Right lobe of liver (tissue), 6 donors: ENCODE results near the gene KIF25. TPM values are rescaled to one million over a fixed set of nuclear protein-coding genes. Genes with fewer than 3 reads are reported as not detected.

ENCODE experiments used
- ATAC-seq, 4 donors: fragments of 200-7000 bp; cut with Tn5 transposase; one replicate each; pipeline ENCODE4 v1.9.1; 2020; ENCODE audit warnings: mild to moderate bottlenecking in 4 of 4, moderate library complexity in 4 of 4
- DNase-seq, 3 donors: peaks; one replicate each; pipeline ENCODE4 v3.0.0-alpha.2; 2020
- H3K27ac ChIP-seq, 3 donors: fragments of 200-600 bp; one replicate each; pipeline ENCODE4 v1.8.0; 2022
- H3K27me3 ChIP-seq, 2 donors: fragments of 200-600 bp; one replicate each; pipeline ENCODE4 v1.8.0; 2022
- H3K36me3 ChIP-seq, 4 donors: fragments of 200-600 bp; sonication (generic) in 1 of 4; one replicate each; pipeline versions ENCODE4 v1.5.1 to v1.8.0; 2017 to 2022; ENCODE audit warnings: control low read depth in 1 of 4
- H3K4me1 ChIP-seq, 4 donors: fragments of 200-600 bp; sonication (generic) in 1 of 4; one replicate each; pipeline versions ENCODE4 v1.5.1 to v1.8.0; 2017 to 2022; ENCODE audit warnings: control low read depth in 1 of 4
- H3K4me3 ChIP-seq, 3 donors: fragments of 200-600 bp; one replicate each; pipeline ENCODE4 v1.8.0; 2022
- H3K9me3 ChIP-seq, 4 donors: fragments of 200-600 bp; sonication (generic) in 1 of 4; one replicate each; pipeline versions ENCODE4 v1.5.1 to v1.8.0; 2017 to 2022; ENCODE audit warnings: control low read depth in 1 of 4
- CTCF ChIP-seq, 4 donors: fragments of 200-600 bp in 3 of 4; fragments of 450-650 bp in 1 of 4; IDR thresholded peaks; one replicate each; pipeline versions ENCODE4 v1.5.1 to v1.8.0; 2016 to 2022; ENCODE audit warnings: antibody characterized with exemption in 4 of 4, mild to moderate bottlenecking in 2 of 4
- POLR2A ChIP-seq: fragments of 450-650 bp; IDR thresholded peaks from one replicate; pipeline ENCODE4 v1.6.1; 2017; ENCODE audit warnings: antibody characterized with exemption, mild to moderate bottlenecking
- WGBS: methylation state at CpG from one replicate; pipeline ENCODE4 v1.1.6; 2018; ENCODE audit warnings: low coverage, low lambda C conversion rate; ENCODE audit not compliant: insufficient coverage; ENCODE audit errors: missing lambda C conversion rate; 5-methylcytosine and 5-hydroxymethylcytosine counted together
- intact Hi-C, 2 donors: fragments of 100-400 bp; cut with DNase I; formaldehyde crosslinking; loops; one replicate each; pipeline versions ENCODE4 v1.11.2 to v1.14.1; 2022
- total RNA-seq, 6 experiments: library from RNA; depleted of rRNA in 2 of 6; stranded (reverse); fragments of >200 nt in 2 of 6; fragmentation: NEBNext Ultra II Directional in 3 of 6; extraction: Animal tissue kit (Norgen Biotek cat#: 25700) in 3 of 6; gene quantifications; one replicate each; pipeline versions ENCODE4 v1.1.0 to v1.2.4, GENCODE V29; 2016 to 2023
- donor health status: DM: no; HTN: yes; CAD: no.
- donor health status: DM: no; HTN: no; CAD: no.
- donor health status: DM: no; HTN: no; CAD: no.
- donor health status: DM: no; HTN: yes; CAD: no.
- donor health status: DM: no; HTN: yes; CAD: no.

KIF25 gene
- total RNA-seq, 6 experiments from 2014 or later, result 0.15 TPM; not detected in 5

GRCh38 chr6:168051648-168052047 is 54.2 kb downstream of the KIF25 start:
- H3K4me1 ChIP-seq, result no peaks in the 10 kb centered on the region
- ATAC-seq (no peak), DNase-seq (no peak)
- intact Hi-C loops, result no loop called here
- TF ChIP-seq CTCF (IDR thresholded peaks at IDR 0.05), result no peak
- TF ChIP-seq POLR2A, result no peak
- no peaks in the 10 kb centered on the region for H3K27me3 ChIP-seq
- H3K27ac ChIP-seq, result no peak overlapping the region
- no peak overlapping the region for H3K4me3 ChIP-seq
- no peaks in the 10 kb centered on the region for H3K36me3 ChIP-seq
- no CpG with 5 or more reads among the region's 9 CpGs for WGBS
- no peaks in the 10 kb centered on the region for H3K9me3 ChIP-seq

DNA sequence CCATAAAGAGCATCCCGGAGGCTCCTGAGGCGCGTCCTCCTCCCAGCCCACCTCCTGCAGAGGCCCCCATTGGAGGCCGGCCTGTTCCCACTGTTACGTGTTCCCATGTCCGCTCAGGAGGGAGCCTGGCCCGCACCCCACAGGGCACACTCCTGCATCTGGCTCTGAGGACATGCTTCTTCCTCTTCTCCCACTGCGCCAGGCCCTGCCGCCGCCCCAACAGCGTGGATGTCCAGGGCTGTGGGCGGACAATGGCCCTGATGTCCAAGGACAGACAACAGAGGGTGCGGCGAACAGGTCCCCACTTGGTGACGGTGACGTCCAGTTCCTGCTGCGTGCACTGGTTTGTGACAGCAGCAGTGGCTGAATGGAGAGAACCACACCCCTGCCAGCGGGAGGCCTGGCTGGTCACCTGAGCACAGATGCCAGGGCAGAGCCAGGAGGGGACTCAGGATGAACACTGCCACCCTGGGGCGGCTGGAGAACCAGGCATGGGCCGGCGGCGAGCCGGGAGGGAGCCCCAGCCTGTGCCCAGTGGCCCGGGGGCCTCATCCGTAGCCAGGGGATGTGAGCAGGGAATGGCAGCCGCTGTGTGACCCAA is 54.9 kb downstream of the KIF25 start:
- no peaks in the 10 kb centered on the region for H3K27me3 ChIP-seq
- intact Hi-C loops, result no loop called here
- WGBS, result 76% methylated on average over 2 of the region's 26 CpGs
- no peak overlapping the region for H3K27ac ChIP-seq
- no peak for TF ChIP-seq CTCF (IDR thresholded peaks at IDR 0.05)
- TF ChIP-seq POLR2A, result no peak
- H3K4me3 ChIP-seq, result no peak overlapping the region
- ATAC-seq, result peak in 1 of 4 donors; percentile 7
- no peaks in the 10 kb centered on the region for H3K36me3 ChIP-seq
- no peaks in the 10 kb centered on the region for H3K4me1 ChIP-seq
- H3K9me3 ChIP-seq, result no peaks in the 10 kb centered on the region
- DNase-seq, result peak in 1 of 3 donors; percentile 55

DNA sequence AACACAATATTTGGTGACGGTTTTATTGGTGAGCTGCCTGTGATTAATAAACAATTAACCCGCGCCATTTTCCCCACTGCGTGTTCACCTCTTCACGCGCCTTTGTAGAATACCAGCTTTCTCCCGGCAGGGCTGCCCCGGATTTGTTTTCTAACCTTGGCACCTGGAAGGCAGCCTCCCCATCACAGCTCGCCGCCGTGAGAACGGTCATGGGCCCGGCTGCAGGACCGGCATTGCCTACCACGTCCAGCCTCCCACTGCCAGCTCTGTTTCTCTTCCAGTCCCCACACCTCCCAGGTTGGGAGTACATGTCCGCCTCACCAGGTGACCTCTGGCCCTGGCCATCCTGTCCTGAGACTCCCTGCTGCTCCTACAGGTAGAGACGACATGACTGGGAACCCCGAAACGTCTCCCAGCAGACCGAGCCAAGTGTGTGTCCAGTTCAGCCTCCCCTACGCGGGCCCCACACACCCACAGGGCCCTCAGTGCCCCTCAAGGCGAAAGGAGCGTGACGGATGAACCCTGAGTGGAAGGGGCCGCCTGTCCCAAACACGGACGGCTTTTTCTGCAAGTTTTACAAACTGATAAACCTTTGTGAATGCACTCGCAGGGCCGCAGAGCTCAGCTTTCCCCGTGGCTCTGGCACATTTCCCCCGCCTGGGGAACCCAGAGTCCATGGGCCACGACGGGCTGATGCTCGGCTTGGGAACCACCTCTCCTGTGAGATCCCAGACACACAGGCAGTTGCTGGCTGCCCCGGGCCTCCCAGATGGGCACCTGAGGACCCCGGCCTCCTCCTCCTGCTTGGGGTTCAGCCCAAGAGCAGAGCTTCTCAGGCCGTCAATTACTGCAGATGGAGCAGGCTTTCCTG is 55.9 kb downstream of the KIF25 start:
- DNase-seq (no peak), ATAC-seq (no peak)
- intact Hi-C loops, result no loop called here

GRCh38 chr6:168053957-168054471 is 56.5 kb downstream of the KIF25 start:
- Histone ChIP-seq H3K9me3 (no peaks in the 10 kb centered on the region), H3K4me1 (no peaks in the 10 kb centered on the region), H3K36me3 (no peaks in the 10 kb centered on the region), H3K27ac (no peak overlapping the region), H3K27me3 (no peaks in the 10 kb centered on the region), H3K4me3 (no peak overlapping the region)
- intact Hi-C loops, result no loop called here
- peak in 1 of 3 donors; percentile 45 for DNase-seq
- TF ChIP-seq POLR2A, result no peak
- 90% methylated on average over 2 of the region's 14 CpGs for WGBS
- ATAC-seq, result no peak

More for the DNA sequence above, 55.9 kb downstream of the KIF25 start:
- no peak overlapping the region for H3K4me3 ChIP-seq
- no peak overlapping the region for H3K27ac ChIP-seq
- H3K9me3 ChIP-seq, result no peaks in the 10 kb centered on the region
- no peaks in the 10 kb centered on the region for H3K36me3 ChIP-seq
- 89% methylated on average over 14 of the region's 38 CpGs for WGBS
- H3K4me1 ChIP-seq, result no peaks in the 10 kb centered on the region
- no peaks in the 10 kb centered on the region for H3K27me3 ChIP-seq
- TF ChIP-seq POLR2A (no peak), CTCF (IDR thresholded peaks at IDR 0.05) (no peak)
